Right lobe of liver (tissue), 6 donors: ENCODE measurements around the gene ENOX1. TPM values are rescaled to one million over a fixed set of nuclear protein-coding genes. Genes with fewer than 3 reads are reported as not detected.

ENCODE experiments used
- ATAC-seq, 4 donors: fragments of 200-7000 bp; cut with Tn5 transposase; one replicate each; pipeline ENCODE4 v1.9.1; 2020; ENCODE audit warnings: mild to moderate bottlenecking in 4 of 4, moderate library complexity in 4 of 4
- DNase-seq, 3 donors: peaks; one replicate each; pipeline ENCODE4 v3.0.0-alpha.2; 2020
- H3K27ac ChIP-seq, 3 donors: fragments of 200-600 bp; one replicate each; pipeline ENCODE4 v1.8.0; 2022
- H3K27me3 ChIP-seq, 2 donors: fragments of 200-600 bp; one replicate each; pipeline ENCODE4 v1.8.0; 2022
- H3K36me3 ChIP-seq, 4 donors: fragments of 200-600 bp; sonication (generic) in 1 of 4; one replicate each; pipeline versions ENCODE4 v1.5.1 to v1.8.0; 2017 to 2022; ENCODE audit warnings: control low read depth in 1 of 4
- H3K4me1 ChIP-seq, 4 donors: fragments of 200-600 bp; sonication (generic) in 1 of 4; one replicate each; pipeline versions ENCODE4 v1.5.1 to v1.8.0; 2017 to 2022; ENCODE audit warnings: control low read depth in 1 of 4
- H3K4me3 ChIP-seq, 3 donors: fragments of 200-600 bp; one replicate each; pipeline ENCODE4 v1.8.0; 2022
- H3K9me3 ChIP-seq, 4 donors: fragments of 200-600 bp; sonication (generic) in 1 of 4; one replicate each; pipeline versions ENCODE4 v1.5.1 to v1.8.0; 2017 to 2022; ENCODE audit warnings: control low read depth in 1 of 4
- POLR2A ChIP-seq: fragments of 450-650 bp; IDR thresholded peaks from one replicate; pipeline ENCODE4 v1.6.1; 2017; ENCODE audit warnings: antibody characterized with exemption, mild to moderate bottlenecking
- WGBS: methylation state at CpG from one replicate; pipeline ENCODE4 v1.1.6; 2018; ENCODE audit warnings: low coverage, low lambda C conversion rate; ENCODE audit not compliant: insufficient coverage; ENCODE audit errors: missing lambda C conversion rate; 5-methylcytosine and 5-hydroxymethylcytosine counted together
- intact Hi-C, 2 donors: fragments of 100-400 bp; cut with DNase I; formaldehyde crosslinking; loops; one replicate each; pipeline versions ENCODE4 v1.11.2 to v1.14.1; 2022
- total RNA-seq, 6 experiments: library from RNA; depleted of rRNA in 2 of 6; stranded (reverse); fragments of >200 nt in 2 of 6; fragmentation: NEBNext Ultra II Directional in 3 of 6; extraction: Animal tissue kit (Norgen Biotek cat#: 25700) in 3 of 6; gene quantifications; one replicate each; pipeline versions ENCODE4 v1.1.0 to v1.2.4, GENCODE V29; 2016 to 2023
- TF ChIP-seq, protein P1 (sequence below), 4 donors: fragments of 200-600 bp in 3 of 4; fragments of 450-650 bp in 1 of 4; IDR thresholded peaks; one replicate each; pipeline versions ENCODE4 v1.5.1 to v1.8.0; 2016 to 2022; ENCODE audit warnings: antibody characterized with exemption in 4 of 4, mild to moderate bottlenecking in 2 of 4
- donor health status: DM: no; HTN: yes; CAD: no.
- donor health status: DM: no; HTN: no; CAD: no.
- donor health status: DM: no; HTN: no; CAD: no.
- donor health status: DM: no; HTN: yes; CAD: no.
- donor health status: DM: no; HTN: yes; CAD: no.

The ENOX1 gene
- total RNA-seq, 6 experiments from 2014 or later = 0.07 to 0.16 TPM; not detected in 4

GRCh38 chr13:43373400-43373799 is 413.4 kb downstream of the ENOX1 start:
- TF ChIP-seq POLR2A = no peak
- TF ChIP-seq, protein P1, sequence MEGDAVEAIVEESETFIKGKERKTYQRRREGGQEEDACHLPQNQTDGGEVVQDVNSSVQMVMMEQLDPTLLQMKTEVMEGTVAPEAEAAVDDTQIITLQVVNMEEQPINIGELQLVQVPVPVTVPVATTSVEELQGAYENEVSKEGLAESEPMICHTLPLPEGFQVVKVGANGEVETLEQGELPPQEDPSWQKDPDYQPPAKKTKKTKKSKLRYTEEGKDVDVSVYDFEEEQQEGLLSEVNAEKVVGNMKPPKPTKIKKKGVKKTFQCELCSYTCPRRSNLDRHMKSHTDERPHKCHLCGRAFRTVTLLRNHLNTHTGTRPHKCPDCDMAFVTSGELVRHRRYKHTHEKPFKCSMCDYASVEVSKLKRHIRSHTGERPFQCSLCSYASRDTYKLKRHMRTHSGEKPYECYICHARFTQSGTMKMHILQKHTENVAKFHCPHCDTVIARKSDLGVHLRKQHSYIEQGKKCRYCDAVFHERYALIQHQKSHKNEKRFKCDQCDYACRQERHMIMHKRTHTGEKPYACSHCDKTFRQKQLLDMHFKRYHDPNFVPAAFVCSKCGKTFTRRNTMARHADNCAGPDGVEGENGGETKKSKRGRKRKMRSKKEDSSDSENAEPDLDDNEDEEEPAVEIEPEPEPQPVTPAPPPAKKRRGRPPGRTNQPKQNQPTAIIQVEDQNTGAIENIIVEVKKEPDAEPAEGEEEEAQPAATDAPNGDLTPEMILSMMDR (IDR thresholded peaks at IDR 0.05) = no peak
- no peaks in the 10 kb centered on the region for H3K36me3 ChIP-seq
- H3K9me3 ChIP-seq = no peaks in the 10 kb centered on the region
- H3K4me1 ChIP-seq = no peaks in the 10 kb centered on the region
- WGBS = 67% methylated on average over 3 of the region's 4 CpGs
- no peak overlapping the region for H3K4me3 ChIP-seq
- intact Hi-C loops = no loop called here
- DNase-seq = no peak
- ATAC-seq = no peak
- no peaks in the 10 kb centered on the region for H3K27me3 ChIP-seq
- H3K27ac ChIP-seq = no peak overlapping the region

DNA sequence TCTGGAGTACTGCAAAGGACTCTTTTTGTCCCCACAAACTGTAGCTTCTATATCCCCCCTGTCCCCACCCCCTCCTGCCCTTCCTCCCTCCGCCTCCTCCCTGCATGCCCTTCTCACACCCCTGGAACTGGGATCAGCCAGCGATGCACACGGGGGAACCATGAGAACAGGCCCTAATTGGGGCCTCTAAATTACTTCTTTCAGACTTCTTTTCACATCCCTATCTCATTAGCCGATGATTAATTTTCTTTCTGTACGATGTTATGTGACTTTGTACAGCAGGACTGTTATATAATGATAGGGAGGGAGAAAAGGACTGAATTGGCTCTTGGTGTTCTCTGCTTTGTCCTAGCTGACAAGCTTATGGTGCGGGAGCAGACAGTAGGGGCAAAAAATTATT is 415.9 kb downstream of the ENOX1 start:
- WGBS = 84% methylated on average over 6 of the region's 6 CpGs
- Histone ChIP-seq H3K27me3 (no peaks in the 10 kb centered on the region), H3K27ac (no peak overlapping the region), H3K4me3 (no peak overlapping the region), H3K9me3 (no peaks in the 10 kb centered on the region), H3K4me1 (peaks cover 0 to 6% (median 0%) of the 10 kb centered on the region in 4 donors), H3K36me3 (no peaks in the 10 kb centered on the region)
- ATAC-seq (no peak), DNase-seq (no peak)
- no peak for TF ChIP-seq POLR2A
- TF ChIP-seq, protein P1 (IDR thresholded peaks at IDR 0.05) = no peak
- intact Hi-C loops = no loop called here

GRCh38 chr13:43369319-43369718 is 417.5 kb downstream of the ENOX1 start:
- ATAC-seq (no peak), DNase-seq (no peak)
- TF ChIP-seq, protein P1 (IDR thresholded peaks at IDR 0.05) = no peak
- TF ChIP-seq POLR2A = no peak
- Histone ChIP-seq H3K36me3 (no peaks in the 10 kb centered on the region), H3K27ac (no peak overlapping the region), H3K4me3 (no peak overlapping the region), H3K27me3 (no peaks in the 10 kb centered on the region), H3K9me3 (no peaks in the 10 kb centered on the region), H3K4me1 (peaks cover 0 to 6% (median 0%) of the 10 kb centered on the region in 4 donors)
- intact Hi-C loops = no loop called here
- 70% methylated on average over 4 of the region's 4 CpGs for WGBS

DNA sequence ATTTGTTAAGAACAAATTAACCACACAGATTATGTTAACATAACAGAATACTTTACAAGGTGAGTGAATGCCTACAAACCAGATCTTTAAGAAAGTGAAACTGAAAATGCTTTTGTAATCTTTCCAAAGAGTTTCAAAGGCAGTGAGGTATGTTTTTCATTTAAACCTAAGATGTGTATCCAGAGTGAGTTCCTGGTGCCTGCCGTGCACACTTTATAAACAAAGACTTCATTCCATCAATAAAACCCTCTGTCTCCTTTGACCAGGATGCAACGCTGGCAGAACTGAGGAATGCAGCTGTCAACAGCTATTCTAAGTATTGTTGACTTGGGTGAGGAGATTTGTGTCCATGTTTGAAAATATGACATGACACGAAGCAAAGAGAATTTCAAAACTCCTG is 418.8 kb downstream of the ENOX1 start:
- Histone ChIP-seq H3K27me3 (no peaks in the 10 kb centered on the region), H3K4me3 (peak overlapping the region in 1 of 3 donors; percentile 27), H3K36me3 (no peaks in the 10 kb centered on the region), H3K27ac (no peak overlapping the region), H3K4me1 (peaks cover 0 to 6% (median 0%) of the 10 kb centered on the region in 4 donors), H3K9me3 (no peaks in the 10 kb centered on the region)
- no peak for DNase-seq
- TF ChIP-seq POLR2A = no peak
- TF ChIP-seq, protein P1 (IDR thresholded peaks at IDR 0.05) = no peak
- intact Hi-C loops = no loop called here
- peak; percentile 37 to 58 (median 46) for ATAC-seq
- WGBS = 17% methylated on average over 3 of the region's 3 CpGs

DNA sequence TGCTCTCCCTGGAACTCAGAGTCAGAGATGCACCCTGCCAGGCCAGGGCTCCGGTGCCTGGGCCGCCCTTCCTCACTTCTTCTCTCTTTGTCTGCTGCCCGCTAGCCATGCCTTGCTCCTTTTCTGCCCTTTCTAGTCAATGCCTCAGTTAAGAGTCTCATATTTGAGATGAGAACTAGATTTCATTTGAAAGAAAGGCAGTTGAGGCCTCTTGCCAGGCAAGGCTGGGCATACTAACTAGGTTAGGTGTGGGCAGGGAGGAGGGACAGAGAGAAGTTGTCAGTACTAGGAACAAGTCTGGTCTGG is 421.8 kb downstream of the ENOX1 start:
- H3K36me3 ChIP-seq = no peaks in the 10 kb centered on the region
- H3K9me3 ChIP-seq = no peaks in the 10 kb centered on the region
- peaks cover 0 to 6% (median 0%) of the 10 kb centered on the region in 4 donors for H3K4me1 ChIP-seq
- no peak overlapping the region for H3K4me3 ChIP-seq
- intact Hi-C loops = no loop called here
- H3K27me3 ChIP-seq = no peaks in the 10 kb centered on the region
- WGBS = 49% methylated on average over 3 of the region's 3 CpGs
- no peak for DNase-seq
- TF ChIP-seq, protein P1 (IDR thresholded peaks at IDR 0.05) = no peak
- TF ChIP-seq POLR2A = no peak
- ATAC-seq = no peak
- no peak overlapping the region for H3K27ac ChIP-seq
